ENCODE measurements around the gene USP40. TPM values are rescaled to one million over a fixed set of nuclear protein-coding genes. Genes with fewer than 3 reads are reported as not detected.

Gene USP40
- total and polyA plus RNA-seq, 5 donors from 2014 or later = 2.7 to 17.2 (median 5.4) TPM

DNA sequence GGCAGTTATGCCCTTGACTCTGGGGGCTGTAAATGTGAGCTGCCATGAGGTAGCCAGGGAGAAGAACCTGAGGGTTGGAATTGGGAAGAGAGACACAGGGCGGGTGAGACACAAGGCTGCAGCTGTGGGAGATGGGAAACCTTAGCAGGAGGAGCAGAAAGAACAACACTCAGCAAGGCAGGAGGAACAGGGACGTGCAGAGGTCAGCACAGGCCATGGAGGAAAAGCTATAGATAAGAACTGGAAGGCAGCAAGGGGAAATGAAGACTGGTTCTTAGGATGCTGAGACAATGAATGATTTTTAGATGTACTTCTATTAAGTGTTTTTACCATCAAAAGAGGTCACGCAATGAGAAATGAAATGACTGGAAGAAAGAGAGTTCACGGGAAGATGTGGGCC, 80.2 kb downstream of the USP40 start:
- H3K27me3 ChIP-seq (ENCODE audit: control insufficient read depth, insufficient read depth, low read length) = no peaks in the 10 kb centered on the region
- peak overlapping the region; percentile 24 to 83 (median 28) for H3K27ac Mint-ChIP-seq
- H3K9me3 ChIP-seq (ENCODE audit: control insufficient read depth in 2 of 2, low read length in 2 of 2) = no peaks in the 10 kb centered on the region
- ATAC-seq (ENCODE audit: low read depth in 2 of 2) (no peak), DNase-seq (no peak)
- no peaks in the 10 kb centered on the region for H3K4me1 ChIP-seq (ENCODE audit: control insufficient read depth, insufficient read depth, low read length, poor library complexity, severe bottlenecking)
- no peaks in the 10 kb centered on the region for H3K4me1 Mint-ChIP-seq
- H3K27me3 Mint-ChIP-seq = no peaks in the 10 kb centered on the region
- no peaks in the 10 kb centered on the region for H3K9me3 Mint-ChIP-seq
- H3K36me3 ChIP-seq (ENCODE audit: control insufficient read depth, insufficient read depth, low read length) = peaks cover 25% of the 10 kb centered on the region
- peaks cover 30% of the 10 kb centered on the region for H3K36me3 Mint-ChIP-seq
- H3K4me3 ChIP-seq (ENCODE audit: low read depth, low read length) = no peak overlapping the region
- no peak overlapping the region for H3K27ac ChIP-seq (ENCODE audit: insufficient read depth, low read length, poor library complexity, severe bottlenecking)
- H3K4me3 Mint-ChIP-seq = peak overlapping the region in 1 of 4 donors; percentile 8

DNA sequence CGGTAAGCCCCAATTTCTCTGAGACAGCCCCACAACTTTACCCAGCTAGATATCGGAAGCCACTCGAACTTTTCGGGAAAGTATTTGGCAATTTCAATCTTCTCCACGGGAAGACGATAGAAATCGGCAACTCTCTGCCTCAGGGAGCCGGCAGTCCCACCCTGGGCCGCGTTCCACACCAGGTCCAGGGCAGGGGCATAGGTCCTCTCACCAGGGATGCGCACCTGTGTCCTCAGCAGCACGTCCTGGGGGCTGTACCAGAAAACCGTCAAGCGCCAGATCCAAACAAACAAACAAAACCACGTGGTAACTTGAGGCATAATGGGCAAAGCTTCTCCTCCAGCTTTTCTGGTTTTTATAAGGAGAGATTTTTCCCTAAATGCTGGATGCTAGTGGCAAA, 80.9 kb downstream of the USP40 start:
- Histone ChIP-seq H3K36me3 (ENCODE audit: control insufficient read depth, insufficient read depth, low read length) (peaks cover 21% of the 10 kb centered on the region), H3K4me1 (ENCODE audit: control insufficient read depth, insufficient read depth, low read length, poor library complexity, severe bottlenecking) (no peaks in the 10 kb centered on the region), H3K27ac (ENCODE audit: insufficient read depth, low read length, poor library complexity, severe bottlenecking) (no peak overlapping the region), H3K27me3 (ENCODE audit: control insufficient read depth, insufficient read depth, low read length) (no peaks in the 10 kb centered on the region), H3K9me3 (ENCODE audit: control insufficient read depth in 2 of 2, low read length in 2 of 2) (no peaks in the 10 kb centered on the region), H3K4me3 (ENCODE audit: low read depth, low read length) (no peak overlapping the region)
- H3K27me3 Mint-ChIP-seq = no peaks in the 10 kb centered on the region
- no peak overlapping the region for H3K4me3 Mint-ChIP-seq
- peak overlapping the region in 2 of 3 donors; percentile 6 to 28 for H3K27ac Mint-ChIP-seq
- peaks cover 27% of the 10 kb centered on the region for H3K36me3 Mint-ChIP-seq
- ATAC-seq (ENCODE audit: low read depth in 2 of 2) (no peak), DNase-seq (no peak)
- H3K9me3 Mint-ChIP-seq = no peaks in the 10 kb centered on the region
- no peaks in the 10 kb centered on the region for H3K4me1 Mint-ChIP-seq

DNA sequence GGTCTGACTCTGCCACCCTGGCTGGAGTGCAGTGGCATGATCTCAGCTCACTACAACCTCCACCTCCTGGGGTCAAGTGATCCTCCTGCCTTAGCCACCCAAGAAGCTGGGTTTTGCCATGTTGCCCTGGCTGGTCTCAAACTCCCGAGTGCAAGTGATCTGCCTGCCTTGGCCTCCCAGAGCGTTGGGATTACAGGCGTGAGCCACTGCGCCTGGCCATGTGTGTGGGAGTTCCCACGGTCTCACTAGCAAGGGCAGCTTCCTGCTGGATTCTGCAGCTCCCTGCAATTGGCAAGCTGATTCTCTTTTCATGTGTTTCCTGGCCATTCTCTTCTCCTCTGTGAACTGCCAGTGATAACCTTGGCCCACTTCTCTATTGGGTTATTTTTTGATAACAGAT, 84.0 kb downstream of the USP40 start:
- peak overlapping the region in 1 of 3 donors; percentile 54 for H3K27ac Mint-ChIP-seq
- Histone ChIP-seq H3K4me1 (ENCODE audit: control insufficient read depth, insufficient read depth, low read length, poor library complexity, severe bottlenecking) (no peaks in the 10 kb centered on the region), H3K9me3 (ENCODE audit: control insufficient read depth in 2 of 2, low read length in 2 of 2) (no peaks in the 10 kb centered on the region), H3K27me3 (ENCODE audit: control insufficient read depth, insufficient read depth, low read length) (no peaks in the 10 kb centered on the region), H3K36me3 (ENCODE audit: control insufficient read depth, insufficient read depth, low read length) (peaks cover 9% of the 10 kb centered on the region), H3K27ac (ENCODE audit: insufficient read depth, low read length, poor library complexity, severe bottlenecking) (no peak overlapping the region), H3K4me3 (ENCODE audit: low read depth, low read length) (no peak overlapping the region)
- no peaks in the 10 kb centered on the region for H3K27me3 Mint-ChIP-seq
- H3K9me3 Mint-ChIP-seq = no peaks in the 10 kb centered on the region
- H3K36me3 Mint-ChIP-seq = peaks cover 19% of the 10 kb centered on the region
- H3K4me3 Mint-ChIP-seq = no peak overlapping the region
- no peak for ATAC-seq (ENCODE audit: low read depth in 2 of 2)
- no peak for DNase-seq
- H3K4me1 Mint-ChIP-seq = no peaks in the 10 kb centered on the region

DNA sequence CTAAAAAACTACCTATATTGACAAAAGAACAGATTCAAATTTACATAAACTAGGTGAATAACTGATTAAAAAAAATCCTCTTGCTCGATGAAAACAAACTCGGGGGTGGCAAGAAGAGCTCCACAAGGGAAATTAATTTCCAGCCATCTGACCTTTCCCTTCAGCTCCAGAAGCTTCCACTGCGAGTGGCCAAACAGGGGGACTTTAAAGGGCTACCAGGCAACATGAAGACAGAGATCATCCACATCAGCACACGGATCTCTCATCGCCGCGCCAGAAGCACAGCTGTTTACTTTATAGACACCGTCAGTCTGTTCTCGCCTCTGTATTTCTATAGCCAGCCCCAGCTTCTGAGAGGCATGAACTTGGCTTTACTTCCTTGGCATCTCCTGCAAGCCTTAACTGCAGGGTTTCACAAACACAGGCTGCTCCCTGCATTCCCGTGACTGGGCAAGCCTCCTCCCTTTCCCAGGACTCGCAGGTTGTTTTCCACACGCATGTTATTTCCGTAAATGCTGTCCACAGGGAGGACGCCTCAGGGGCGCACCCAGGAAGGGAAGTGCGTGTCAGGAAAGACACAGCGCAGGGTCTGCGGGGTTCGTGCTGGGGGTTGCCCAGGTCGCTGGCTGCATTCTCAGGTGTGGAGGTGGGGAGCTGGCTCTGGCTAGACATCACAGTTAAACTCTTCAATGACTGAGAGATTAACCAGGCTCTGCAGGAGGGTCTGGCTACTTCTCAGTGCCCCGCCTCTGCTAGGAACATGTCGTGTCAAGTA, 85.0 kb downstream of the USP40 start:
- Mint-ChIP-seq H3K4me3 (no peak overlapping the region), H3K4me1 (no peaks in the 10 kb centered on the region), H3K9me3 (no peaks in the 10 kb centered on the region), H3K27me3 (no peaks in the 10 kb centered on the region), H3K36me3 (peaks cover 18% of the 10 kb centered on the region), H3K27ac (no peak overlapping the region)
- Histone ChIP-seq H3K4me1 (ENCODE audit: control insufficient read depth, insufficient read depth, low read length, poor library complexity, severe bottlenecking) (no peaks in the 10 kb centered on the region), H3K4me3 (ENCODE audit: low read depth, low read length) (no peak overlapping the region), H3K9me3 (ENCODE audit: control insufficient read depth in 2 of 2, low read length in 2 of 2) (no peaks in the 10 kb centered on the region), H3K36me3 (ENCODE audit: control insufficient read depth, insufficient read depth, low read length) (peaks cover 9% of the 10 kb centered on the region), H3K27me3 (ENCODE audit: control insufficient read depth, insufficient read depth, low read length) (no peaks in the 10 kb centered on the region), H3K27ac (ENCODE audit: insufficient read depth, low read length, poor library complexity, severe bottlenecking) (no peak overlapping the region)
- ATAC-seq (ENCODE audit: low read depth in 2 of 2) (no peak), DNase-seq (no peak)

- no peak for ATAC-seq (ENCODE audit: low read depth in 2 of 2)
- DNase-seq = no peak
- H3K36me3 ChIP-seq (ENCODE audit: control insufficient read depth, insufficient read depth, low read length) = peaks cover 9% of the 10 kb centered on the region
- H3K4me3 ChIP-seq (ENCODE audit: low read depth, low read length) = no peak overlapping the region
- no peaks in the 10 kb centered on the region for H3K27me3 Mint-ChIP-seq
- no peak overlapping the region for H3K4me3 Mint-ChIP-seq
- H3K4me1 Mint-ChIP-seq = no peaks in the 10 kb centered on the region
- no peaks in the 10 kb centered on the region for H3K9me3 ChIP-seq (ENCODE audit: control insufficient read depth in 2 of 2, low read length in 2 of 2)
- peak overlapping the region in 1 of 3 donors; percentile 29 for H3K27ac Mint-ChIP-seq
- H3K36me3 Mint-ChIP-seq = peaks cover 13% of the 10 kb centered on the region
- H3K27me3 ChIP-seq (ENCODE audit: control insufficient read depth, insufficient read depth, low read length) = no peaks in the 10 kb centered on the region
- H3K4me1 ChIP-seq (ENCODE audit: control insufficient read depth, insufficient read depth, low read length, poor library complexity, severe bottlenecking) = no peaks in the 10 kb centered on the region
- H3K9me3 Mint-ChIP-seq = no peaks in the 10 kb centered on the region
- no peak overlapping the region for H3K27ac ChIP-seq (ENCODE audit: insufficient read depth, low read length, poor library complexity, severe bottlenecking)
Observed at GRCh38 chr2:233480490-233481202, 85.9 kb downstream of the USP40 start.

- H3K4me1 ChIP-seq (ENCODE audit: control insufficient read depth, insufficient read depth, low read length, poor library complexity, severe bottlenecking) = no peaks in the 10 kb centered on the region
- H3K27ac ChIP-seq (ENCODE audit: insufficient read depth, low read length, poor library complexity, severe bottlenecking) = no peak overlapping the region
- Mint-ChIP-seq H3K27me3 (no peaks in the 10 kb centered on the region), H3K4me3 (no peak overlapping the region), H3K9me3 (no peaks in the 10 kb centered on the region), H3K4me1 (no peaks in the 10 kb centered on the region), H3K27ac (peak overlapping the region in 1 of 3 donors; percentile 29), H3K36me3 (peaks cover 5% of the 10 kb centered on the region)
- no peaks in the 10 kb centered on the region for H3K27me3 ChIP-seq (ENCODE audit: control insufficient read depth, insufficient read depth, low read length)
- no peak overlapping the region for H3K4me3 ChIP-seq (ENCODE audit: low read depth, low read length)
- peaks cover 3% of the 10 kb centered on the region for H3K36me3 ChIP-seq (ENCODE audit: control insufficient read depth, insufficient read depth, low read length)
- DNase-seq = no peak
- ATAC-seq (ENCODE audit: low read depth in 2 of 2) = no peak
- H3K9me3 ChIP-seq (ENCODE audit: control insufficient read depth in 2 of 2, low read length in 2 of 2) = no peaks in the 10 kb centered on the region
Observed at GRCh38 chr2:233479616-233480489, 86.7 kb downstream of the USP40 start.

DNA sequence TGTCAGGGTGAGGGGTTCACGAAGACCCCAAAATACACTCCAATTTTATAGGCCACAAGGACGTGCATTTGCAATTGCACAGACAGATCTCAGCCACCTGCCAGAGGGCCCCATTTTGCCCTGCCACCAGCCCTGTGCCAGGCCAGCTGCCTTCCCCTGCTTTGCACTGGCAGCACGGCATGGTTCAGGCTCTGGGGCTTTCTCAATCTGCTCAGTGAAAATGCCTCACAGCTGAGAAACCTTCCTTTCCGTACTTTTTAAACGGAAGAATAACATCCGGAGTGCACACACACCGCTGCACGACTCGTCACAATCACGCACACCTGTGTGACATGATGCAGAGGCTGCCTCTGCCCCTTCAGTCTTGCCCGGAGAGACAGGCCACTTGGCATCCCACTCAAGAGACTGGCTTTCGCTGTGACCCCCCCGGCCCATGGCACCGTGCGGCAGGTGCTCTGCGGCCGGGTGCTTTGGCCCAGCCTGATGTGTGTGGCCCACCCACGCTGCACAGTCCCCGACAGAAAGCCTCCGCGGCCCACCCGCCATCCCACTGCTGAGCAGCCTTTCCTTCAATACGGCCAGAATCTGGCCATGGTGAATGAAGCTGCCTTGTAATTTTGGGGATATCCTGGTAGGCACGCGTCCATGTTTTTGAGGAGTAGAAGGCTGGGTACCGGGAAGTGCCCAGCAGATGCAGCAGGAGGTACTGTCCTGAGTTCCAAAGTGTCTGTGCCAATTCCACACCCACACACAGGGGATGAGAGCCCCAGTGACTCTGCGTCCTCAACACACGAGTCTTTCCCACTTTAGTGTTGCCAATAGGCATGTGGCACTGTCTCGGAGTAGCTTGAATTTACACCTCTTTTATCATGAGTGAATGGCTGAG, 88.8 kb downstream of the USP40 start:
- ATAC-seq (ENCODE audit: low read depth in 2 of 2) = no peak
- no peak for DNase-seq
- H3K4me3 Mint-ChIP-seq = no peak overlapping the region
- H3K27ac Mint-ChIP-seq = no peak overlapping the region
- Histone ChIP-seq H3K9me3 (ENCODE audit: control insufficient read depth in 2 of 2, low read length in 2 of 2) (no peaks in the 10 kb centered on the region), H3K36me3 (ENCODE audit: control insufficient read depth, insufficient read depth, low read length) (no peaks in the 10 kb centered on the region), H3K27ac (ENCODE audit: insufficient read depth, low read length, poor library complexity, severe bottlenecking) (no peak overlapping the region), H3K4me3 (ENCODE audit: low read depth, low read length) (no peak overlapping the region), H3K27me3 (ENCODE audit: control insufficient read depth, insufficient read depth, low read length) (no peaks in the 10 kb centered on the region), H3K4me1 (ENCODE audit: control insufficient read depth, insufficient read depth, low read length, poor library complexity, severe bottlenecking) (no peaks in the 10 kb centered on the region)
- no peaks in the 10 kb centered on the region for H3K4me1 Mint-ChIP-seq
- no peaks in the 10 kb centered on the region for H3K27me3 Mint-ChIP-seq
- H3K9me3 Mint-ChIP-seq = no peaks in the 10 kb centered on the region
- peaks cover 6% of the 10 kb centered on the region for H3K36me3 Mint-ChIP-seq

Data from CD4-positive, CD25-positive, alpha-beta regulatory T cell (primary cell).